ENCODE data around the gene PTRH1. TPM values are rescaled to one million over a fixed set of nuclear protein-coding genes. Genes with fewer than 3 reads are reported as not detected.

Gene PTRH1
- total RNA-seq, 2 donors from 2014 or later: 8.9 to 23.8 TPM

DNA sequence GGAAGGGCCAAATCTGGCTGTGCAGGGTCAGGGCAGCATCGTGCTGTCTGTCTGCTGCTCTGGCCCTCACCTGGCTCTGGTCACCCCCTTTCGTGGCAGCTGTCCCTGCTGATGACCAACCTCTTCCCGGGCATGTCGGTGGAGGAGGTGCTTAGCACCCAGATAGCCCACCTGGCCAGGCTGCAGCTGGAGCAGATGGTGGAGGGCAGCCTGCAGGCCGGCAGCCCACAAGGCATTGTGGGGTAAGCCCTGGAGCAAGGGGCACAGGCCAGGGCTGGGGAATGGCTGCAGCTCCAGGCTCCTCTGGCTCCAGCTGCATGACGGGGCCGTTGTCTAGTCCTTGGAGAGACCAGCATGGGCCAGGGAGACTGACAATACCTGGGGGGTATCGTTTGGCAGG is 11.4 kb upstream of the PTRH1 start:
- intact Hi-C loops (cut with DNase I): no loop called here
- DNase-seq: no peak
- no peaks in the 10 kb centered on the region for H3K27me3 ChIP-seq
- no peak overlapping the region for H3K4me3 ChIP-seq
- no peaks in the 10 kb centered on the region for H3K9me3 ChIP-seq
- no peaks in the 10 kb centered on the region for H3K4me1 ChIP-seq
- no peaks in the 10 kb centered on the region for H3K36me3 ChIP-seq
- no peak overlapping the region for H3K9ac ChIP-seq (ENCODE audit: low read depth in 2 of 2, low read length in 2 of 2)
- TF ChIP-seq, protein P1, sequence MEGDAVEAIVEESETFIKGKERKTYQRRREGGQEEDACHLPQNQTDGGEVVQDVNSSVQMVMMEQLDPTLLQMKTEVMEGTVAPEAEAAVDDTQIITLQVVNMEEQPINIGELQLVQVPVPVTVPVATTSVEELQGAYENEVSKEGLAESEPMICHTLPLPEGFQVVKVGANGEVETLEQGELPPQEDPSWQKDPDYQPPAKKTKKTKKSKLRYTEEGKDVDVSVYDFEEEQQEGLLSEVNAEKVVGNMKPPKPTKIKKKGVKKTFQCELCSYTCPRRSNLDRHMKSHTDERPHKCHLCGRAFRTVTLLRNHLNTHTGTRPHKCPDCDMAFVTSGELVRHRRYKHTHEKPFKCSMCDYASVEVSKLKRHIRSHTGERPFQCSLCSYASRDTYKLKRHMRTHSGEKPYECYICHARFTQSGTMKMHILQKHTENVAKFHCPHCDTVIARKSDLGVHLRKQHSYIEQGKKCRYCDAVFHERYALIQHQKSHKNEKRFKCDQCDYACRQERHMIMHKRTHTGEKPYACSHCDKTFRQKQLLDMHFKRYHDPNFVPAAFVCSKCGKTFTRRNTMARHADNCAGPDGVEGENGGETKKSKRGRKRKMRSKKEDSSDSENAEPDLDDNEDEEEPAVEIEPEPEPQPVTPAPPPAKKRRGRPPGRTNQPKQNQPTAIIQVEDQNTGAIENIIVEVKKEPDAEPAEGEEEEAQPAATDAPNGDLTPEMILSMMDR (IDR thresholded peaks at IDR 0.05): no peak
- H3K27ac ChIP-seq: no peak overlapping the region

DNA sequence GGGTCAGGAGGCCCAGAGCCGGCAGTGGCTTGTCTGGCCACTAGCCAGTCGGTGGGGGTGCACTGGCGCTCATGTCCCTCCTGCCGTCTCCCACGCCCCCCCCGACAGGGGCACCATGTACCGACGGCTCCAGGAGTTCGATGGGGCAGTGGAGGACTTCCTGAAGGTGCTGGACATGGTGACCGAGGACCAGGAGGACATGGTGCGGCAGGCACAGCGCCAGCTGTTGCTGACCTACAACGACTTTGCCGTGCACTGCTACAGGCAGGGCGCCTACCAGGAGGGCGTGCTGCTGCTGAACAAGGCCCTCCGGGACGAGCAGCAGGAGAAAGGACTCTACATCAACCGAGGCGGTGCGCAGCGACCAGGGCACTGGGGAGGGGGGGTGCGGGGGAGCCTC is 8.5 kb upstream of the PTRH1 start:
- DNase-seq: peak; percentile 48
- TF ChIP-seq, protein P1 (IDR thresholded peaks at IDR 0.05): no peak
- H3K27ac ChIP-seq: no peak overlapping the region
- no peaks in the 10 kb centered on the region for H3K4me1 ChIP-seq
- H3K9ac ChIP-seq (ENCODE audit: low read depth in 2 of 2, low read length in 2 of 2): peak overlapping the region in 1 of 2 donors; percentile 15
- H3K9me3 ChIP-seq: no peaks in the 10 kb centered on the region
- H3K36me3 ChIP-seq: no peaks in the 10 kb centered on the region
- intact Hi-C loops (cut with DNase I): no loop called here
- no peaks in the 10 kb centered on the region for H3K27me3 ChIP-seq
- H3K4me3 ChIP-seq: no peak overlapping the region

DNA sequence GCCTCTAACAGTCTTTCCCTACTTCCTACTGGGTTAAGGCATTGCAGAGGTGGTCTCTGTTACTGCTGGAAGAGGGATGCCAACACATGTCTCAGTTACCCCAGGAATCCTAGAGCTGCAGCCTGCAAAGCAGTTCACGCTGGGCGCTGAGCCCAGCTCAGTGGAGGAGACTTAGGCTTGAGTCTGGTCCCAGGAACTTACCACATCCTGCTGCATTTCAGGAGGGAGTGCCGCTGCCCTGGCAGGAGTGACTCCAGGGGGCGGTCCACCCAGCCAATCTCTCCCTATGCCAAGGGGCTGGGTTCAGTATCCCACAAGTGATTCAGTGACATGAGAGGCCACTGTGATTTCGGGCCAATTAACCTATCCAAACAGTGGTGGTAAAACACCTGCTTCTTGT is 8.0 kb upstream of the PTRH1 start:
- intact Hi-C loops (cut with DNase I): no loop called here
- peak; percentile 55 for DNase-seq
- Histone ChIP-seq H3K36me3 (no peaks in the 10 kb centered on the region), H3K4me3 (no peak overlapping the region), H3K9ac (ENCODE audit: low read depth in 2 of 2, low read length in 2 of 2) (peak overlapping the region in 1 of 2 donors; percentile 15), H3K27me3 (no peaks in the 10 kb centered on the region), H3K4me1 (no peaks in the 10 kb centered on the region), H3K9me3 (no peaks in the 10 kb centered on the region), H3K27ac (no peak overlapping the region)
- TF ChIP-seq, protein P1 (IDR thresholded peaks at IDR 0.05): no peak

DNA sequence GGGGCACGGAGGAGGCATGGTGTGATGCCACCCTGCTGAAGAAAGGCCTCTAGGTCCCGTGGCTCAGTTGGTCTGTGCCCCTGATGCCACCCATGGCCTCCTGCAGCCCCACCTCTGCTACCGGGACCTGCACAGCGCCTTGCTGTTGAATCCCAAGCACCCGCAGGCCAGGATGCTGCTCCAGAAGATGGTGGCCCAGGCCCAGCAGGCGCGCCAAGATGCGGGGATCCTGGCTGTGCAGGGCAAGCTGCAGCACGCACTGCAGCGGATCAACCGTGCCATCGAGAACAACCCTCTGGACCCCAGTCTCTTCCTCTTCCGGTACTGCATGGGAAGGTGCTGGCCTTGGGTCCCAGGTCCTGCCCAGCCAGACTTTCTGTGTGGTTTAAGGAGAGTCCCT is 7.5 kb upstream of the PTRH1 start:
- TF ChIP-seq, protein P1 (IDR thresholded peaks at IDR 0.05): no peak
- intact Hi-C loops (cut with DNase I): no loop called here
- Histone ChIP-seq H3K9ac (ENCODE audit: low read depth in 2 of 2, low read length in 2 of 2) (no peak overlapping the region), H3K4me1 (no peaks in the 10 kb centered on the region), H3K27ac (no peak overlapping the region), H3K4me3 (no peak overlapping the region), H3K27me3 (no peaks in the 10 kb centered on the region), H3K36me3 (no peaks in the 10 kb centered on the region), H3K9me3 (no peaks in the 10 kb centered on the region)
- DNase-seq: no peak

GRCh38 chr9:127722055-127722745 is 6.7 kb upstream of the PTRH1 start:
- DNase-seq: peak; percentile 44
- H3K9me3 ChIP-seq: no peaks in the 10 kb centered on the region
- H3K27ac ChIP-seq: no peak overlapping the region
- H3K4me3 ChIP-seq: no peak overlapping the region
- no peaks in the 10 kb centered on the region for H3K4me1 ChIP-seq
- no peaks in the 10 kb centered on the region for H3K27me3 ChIP-seq
- H3K36me3 ChIP-seq: no peaks in the 10 kb centered on the region
- TF ChIP-seq, protein P1 (IDR thresholded peaks at IDR 0.05): no peak
- H3K9ac ChIP-seq (ENCODE audit: low read depth in 2 of 2, low read length in 2 of 2): peak overlapping the region in 1 of 2 donors; percentile 4
- intact Hi-C loops (cut with DNase I): no loop called here

All from colonic mucosa (tissue), 4 donors.